HEK293T (cell line): ENCODE data around the gene GP9.

Source experiments
- CTCF ChIA-PET: fragments of 350-600 bp; formaldehyde crosslinking; extraction: SDS; loops from one replicate; lab custom pipeline; 2021; ENCODE audit warnings: antibody characterized with exemption, inconsistent platforms; lab: Yijun Ruan, JAX
- POLR2A ChIA-PET: fragments of 350-600 bp; formaldehyde crosslinking; extraction: SDS; loops from one replicate; lab custom pipeline; 2020; ENCODE audit warnings: antibody characterized with exemption, inconsistent platforms; lab: Yijun Ruan, JAX
- DNase-seq: peaks from one replicate; pipeline ENCODE4 v3.0.0; 2012; ENCODE audit warnings: mixed read lengths; ENCODE audit errors: extremely low spot score
- ARNT ChIP-seq: fragments of 450-650 bp; IDR thresholded peaks from 2 replicates; pipeline ENCODE4 v1.6.1; 2017; ENCODE audit warnings: mild to moderate bottlenecking
- BHLHE40 ChIP-seq: fragments of 450-650 bp; IDR thresholded peaks from 2 replicates; pipeline ENCODE4 v1.6.1; 2016; ENCODE audit warnings: mild to moderate bottlenecking, moderate library complexity, borderline replicate concordance
- CTBP1 ChIP-seq: fragments of 450-650 bp; IDR thresholded peaks from 2 replicates; pipeline ENCODE4 v1.6.1; 2016; ENCODE audit warnings: borderline replicate concordance
- ELF4 ChIP-seq: fragments of 450-650 bp; IDR thresholded peaks from 2 replicates; pipeline ENCODE4 v1.6.1; 2017; ENCODE audit warnings: antibody characterized with exemption
- FOXA1 ChIP-seq: fragments of 450-650 bp; IDR thresholded peaks from 2 replicates; pipeline ENCODE4 v1.6.1; 2016; ENCODE audit warnings: mild to moderate bottlenecking
- FOXK2 ChIP-seq: fragments of 450-650 bp; IDR thresholded peaks from 2 replicates; pipeline ENCODE4 v1.6.1; 2016; ENCODE audit warnings: mild to moderate bottlenecking
- FOXM1 ChIP-seq: fragments of 450-650 bp; IDR thresholded peaks from 2 replicates; pipeline ENCODE4 v1.6.1; 2017; ENCODE audit warnings: mild to moderate bottlenecking, borderline replicate concordance
- HDGF ChIP-seq: fragments of 450-650 bp; IDR thresholded peaks from 2 replicates; pipeline ENCODE4 v1.6.1; 2017; ENCODE audit warnings: antibody characterized with exemption, borderline replicate concordance
- L3MBTL2 ChIP-seq: fragments of 450-650 bp; conservative IDR thresholded peaks from 2 replicates; pipeline ENCODE4 v1.6.1; 2016; ENCODE audit warnings: mild to moderate bottlenecking
- LEF1 ChIP-seq: fragments of 450-650 bp; IDR thresholded peaks from 2 replicates; pipeline ENCODE4 v1.6.1; 2017; ENCODE audit warnings: mild to moderate bottlenecking, borderline replicate concordance
- NFRKB ChIP-seq: fragments of 450-650 bp; IDR thresholded peaks from 2 replicates; pipeline ENCODE4 v1.6.1; 2016; ENCODE audit warnings: mild to moderate bottlenecking, moderate library complexity
- PKNOX1 ChIP-seq: fragments of 450-650 bp; IDR thresholded peaks from 2 replicates; pipeline ENCODE4 v1.6.1; 2016
- SP1 ChIP-seq: fragments of 450-650 bp; IDR thresholded peaks from 2 replicates; pipeline ENCODE4 v1.6.1; 2017
- SUZ12 ChIP-seq: fragments of 450-650 bp; IDR thresholded peaks from 2 replicates; pipeline ENCODE4 v1.6.1; 2016; ENCODE audit warnings: mild to moderate bottlenecking
- TARDBP ChIP-seq: fragments of 450-650 bp; IDR thresholded peaks from 2 replicates; pipeline ENCODE4 v1.6.1; 2016
- ZNF384 ChIP-seq: fragments of 450-650 bp; IDR thresholded peaks from 2 replicates; pipeline ENCODE4 v1.6.1; 2016

Gene GP9

GRCh38 chr3:129016356-129016719 is 44.2 kb upstream of the GP9 start:
- no peak for TF ChIP-seq NFRKB
- CTCF ChIA-PET: interaction anchor here (0.6 to 1.2 kb wide), 2 partner anchors 37 to 46 kb away, joined by 3 to 5 read pairs; no protein-coding TSS in a partner anchor
- POLR2A ChIA-PET: interaction anchor here (0.9 to 1.7 kb wide), 2 partner anchors 11 to 233 kb away, joined by 3 to 4 read pairs; partner anchors contain the start of gene COPG1
- DNase-seq: no peak

- DNase-seq: no peak
- CTCF ChIA-PET: interaction anchor here (1.2 kb wide), 1 partner anchor 36 kb away, joined by 3 read pairs; no protein-coding TSS in a partner anchor
- TF ChIP-seq CTBP1: no peak
- no peak for TF ChIP-seq HDGF
- no peak for TF ChIP-seq SUZ12
- no peak for TF ChIP-seq ARNT
- no peak for TF ChIP-seq TARDBP
- TF ChIP-seq BHLHE40: no peak
- no peak for TF ChIP-seq NFRKB
- TF ChIP-seq SP1: no peak
- no peak for TF ChIP-seq FOXM1
- no peak for TF ChIP-seq LEF1
- TF ChIP-seq FOXA1: no peak
- TF ChIP-seq ZNF384: no peak
- no peak for TF ChIP-seq ELF4
- TF ChIP-seq PKNOX1: no peak
- TF ChIP-seq FOXK2: no peak
- no peak for TF ChIP-seq L3MBTL2
- POLR2A ChIA-PET: interaction anchor here (0.9 to 1.7 kb wide), 2 partner anchors 10 to 232 kb away, joined by 3 to 4 read pairs; partner anchors contain the start of gene COPG1
These were observed 43.7 kb upstream of the GP9 start for GRCh38 chr3:129016720-129017483.

GRCh38 chr3:129017484-129017899 is 43.1 kb upstream of the GP9 start:
- no peak for TF ChIP-seq PKNOX1
- TF ChIP-seq FOXM1: no peak
- TF ChIP-seq SUZ12: no peak
- no peak for TF ChIP-seq NFRKB
- TF ChIP-seq L3MBTL2: no peak
- TF ChIP-seq ZNF384: no peak
- POLR2A ChIA-PET: interaction anchor here (0.9 to 1.7 kb wide), 2 partner anchors 10 to 232 kb away, joined by 3 to 4 read pairs; partner anchors contain the start of gene COPG1
- no peak for DNase-seq
- CTCF ChIA-PET: no interaction called here

GRCh38 chr3:129018271-129018670 is 42.3 kb upstream of the GP9 start:
- POLR2A ChIA-PET: no interaction called here
- TF ChIP-seq FOXM1 (no peak), L3MBTL2 (no peak), FOXA1 (no peak), HDGF (no peak), SUZ12 (no peak), ZNF384 (no peak), CTBP1 (no peak), FOXK2 (no peak), ARNT (no peak), NFRKB (no peak), ELF4 (no peak), PKNOX1 (no peak)
- DNase-seq: no peak
- CTCF ChIA-PET: no interaction called here

- TF ChIP-seq FOXA1: no peak
- no peak for TF ChIP-seq ELF4
- no peak for TF ChIP-seq CTBP1
- TF ChIP-seq TARDBP: no peak
- no peak for TF ChIP-seq L3MBTL2
- TF ChIP-seq FOXM1: no peak
- no peak for TF ChIP-seq SUZ12
- no peak for TF ChIP-seq LEF1
- no peak for TF ChIP-seq HDGF
- TF ChIP-seq ZNF384: no peak
- POLR2A ChIA-PET: no interaction called here
- no peak for DNase-seq
- CTCF ChIA-PET: no interaction called here
These were observed 41.8 kb upstream of the GP9 start for GRCh38 chr3:129018751-129019150.

GRCh38 chr3:129019266-129019665 is 41.3 kb upstream of the GP9 start:
- TF ChIP-seq HDGF (no peak), LEF1 (no peak), CTBP1 (no peak), ZNF384 (no peak), ARNT (no peak), ELF4 (no peak), BHLHE40 (no peak), SUZ12 (no peak), L3MBTL2 (no peak), FOXM1 (no peak), TARDBP (no peak), FOXA1 (no peak), FOXK2 (no peak)
- ChIA-PET CTCF (no interaction called here), POLR2A (no interaction called here)
- DNase-seq: no peak
